ENCODE measurements around the gene METRN.

Gene METRN

DNA sequence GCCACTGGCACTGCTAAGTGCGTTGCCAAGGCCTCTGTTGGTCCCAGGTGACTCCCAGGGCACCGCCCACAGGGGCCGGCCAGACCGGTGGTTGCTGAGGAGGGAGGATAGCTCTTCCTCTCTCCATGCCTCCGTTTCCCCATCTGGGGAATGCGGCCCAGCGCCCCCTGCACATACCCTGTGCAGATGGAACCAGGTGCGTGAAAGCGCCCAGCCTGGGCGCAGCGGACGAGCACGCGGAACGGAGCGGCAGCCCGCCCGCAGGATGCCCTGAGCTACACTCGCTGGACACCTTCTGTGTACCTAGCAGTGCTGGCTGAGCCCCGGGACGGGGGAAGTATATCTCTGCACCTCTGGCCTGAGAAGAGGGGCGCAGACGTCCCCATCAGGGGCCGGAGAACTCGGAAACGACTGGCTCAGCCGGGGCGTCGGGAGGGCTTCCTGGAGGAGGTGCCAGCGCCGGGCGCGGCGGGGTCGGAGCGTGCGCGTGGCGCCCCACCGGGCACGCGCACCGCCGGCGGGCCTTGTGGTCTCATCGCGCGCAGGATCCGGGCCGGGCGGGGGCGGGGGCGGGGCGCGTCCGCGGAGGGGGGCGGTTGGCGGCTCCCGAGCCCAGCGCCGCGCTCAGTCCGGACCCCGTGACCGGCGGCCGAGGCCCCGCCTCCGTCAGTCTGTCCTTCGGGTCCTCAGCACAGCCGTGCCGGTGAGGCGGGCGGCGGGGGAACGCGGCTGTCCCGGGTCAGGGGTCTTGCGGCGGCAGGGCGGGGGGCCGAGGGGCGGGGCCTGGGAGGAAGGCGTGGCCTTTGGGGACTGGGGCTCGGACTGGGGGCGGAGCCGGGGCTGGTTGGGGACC lies 11.7 kb downstream of the METRN start, which contains the start of the genes CCDC78 and HAGHL:
CCDC78 (minus strand) TSS at position 6 of the 853 bp plus-strand sequence. CDS start 76 bp downstream, outside the sequence.
HAGHL (plus strand) TSS at position 669 of the 853 bp plus-strand sequence. CDS start 404 bp downstream, outside the sequence.
- TF ChIP-seq, protein P1, sequence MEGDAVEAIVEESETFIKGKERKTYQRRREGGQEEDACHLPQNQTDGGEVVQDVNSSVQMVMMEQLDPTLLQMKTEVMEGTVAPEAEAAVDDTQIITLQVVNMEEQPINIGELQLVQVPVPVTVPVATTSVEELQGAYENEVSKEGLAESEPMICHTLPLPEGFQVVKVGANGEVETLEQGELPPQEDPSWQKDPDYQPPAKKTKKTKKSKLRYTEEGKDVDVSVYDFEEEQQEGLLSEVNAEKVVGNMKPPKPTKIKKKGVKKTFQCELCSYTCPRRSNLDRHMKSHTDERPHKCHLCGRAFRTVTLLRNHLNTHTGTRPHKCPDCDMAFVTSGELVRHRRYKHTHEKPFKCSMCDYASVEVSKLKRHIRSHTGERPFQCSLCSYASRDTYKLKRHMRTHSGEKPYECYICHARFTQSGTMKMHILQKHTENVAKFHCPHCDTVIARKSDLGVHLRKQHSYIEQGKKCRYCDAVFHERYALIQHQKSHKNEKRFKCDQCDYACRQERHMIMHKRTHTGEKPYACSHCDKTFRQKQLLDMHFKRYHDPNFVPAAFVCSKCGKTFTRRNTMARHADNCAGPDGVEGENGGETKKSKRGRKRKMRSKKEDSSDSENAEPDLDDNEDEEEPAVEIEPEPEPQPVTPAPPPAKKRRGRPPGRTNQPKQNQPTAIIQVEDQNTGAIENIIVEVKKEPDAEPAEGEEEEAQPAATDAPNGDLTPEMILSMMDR (IDR thresholded peaks at IDR 0.05; ENCODE audit: borderline replicate concordance, insufficient read depth, low read depth, low read length): no peak
- H3K4me3 ChIP-seq (ENCODE audit: low read depth, low read length): peak within 1 kb of the TSS; percentile 59

DNA sequence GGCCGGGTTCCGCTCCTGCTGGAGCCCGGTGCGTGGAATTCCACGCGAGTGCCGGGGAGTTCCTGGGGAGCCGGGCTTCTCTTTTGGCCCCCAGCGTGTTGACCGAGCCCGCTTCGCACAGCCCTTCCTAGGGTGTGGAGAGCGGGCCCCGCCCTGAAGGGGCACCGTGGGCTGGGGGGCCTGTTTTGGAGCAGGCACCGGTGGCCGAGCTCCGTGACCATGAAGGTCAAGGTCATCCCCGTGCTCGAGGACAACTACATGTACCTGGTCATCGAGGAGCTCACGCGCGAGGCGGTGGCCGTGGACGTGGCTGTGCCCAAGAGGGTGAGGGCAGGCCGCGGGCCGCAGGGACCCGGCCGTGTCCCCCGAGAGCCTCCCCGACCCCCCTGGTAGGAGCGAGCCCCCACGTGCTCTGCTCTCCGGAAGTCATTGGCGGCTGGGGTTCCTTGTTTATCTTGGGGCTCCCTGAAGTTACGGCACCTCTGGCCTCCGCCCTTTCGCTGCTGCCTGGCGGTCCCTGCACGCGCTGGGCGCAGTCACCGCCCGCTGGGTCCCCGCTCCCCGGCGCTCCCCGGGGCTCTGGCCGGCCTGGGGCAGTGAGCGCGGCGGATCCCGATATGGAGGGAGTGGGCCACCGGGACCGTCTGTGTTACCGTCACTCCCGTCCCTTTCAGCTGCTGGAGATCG lies 12.5 kb downstream of the METRN start:
- TF ChIP-seq, protein P1 (IDR thresholded peaks at IDR 0.05; ENCODE audit: borderline replicate concordance, insufficient read depth, low read depth, low read length): no peak
- peak overlapping the region; percentile 59 for H3K4me3 ChIP-seq (ENCODE audit: low read depth, low read length)

DNA sequence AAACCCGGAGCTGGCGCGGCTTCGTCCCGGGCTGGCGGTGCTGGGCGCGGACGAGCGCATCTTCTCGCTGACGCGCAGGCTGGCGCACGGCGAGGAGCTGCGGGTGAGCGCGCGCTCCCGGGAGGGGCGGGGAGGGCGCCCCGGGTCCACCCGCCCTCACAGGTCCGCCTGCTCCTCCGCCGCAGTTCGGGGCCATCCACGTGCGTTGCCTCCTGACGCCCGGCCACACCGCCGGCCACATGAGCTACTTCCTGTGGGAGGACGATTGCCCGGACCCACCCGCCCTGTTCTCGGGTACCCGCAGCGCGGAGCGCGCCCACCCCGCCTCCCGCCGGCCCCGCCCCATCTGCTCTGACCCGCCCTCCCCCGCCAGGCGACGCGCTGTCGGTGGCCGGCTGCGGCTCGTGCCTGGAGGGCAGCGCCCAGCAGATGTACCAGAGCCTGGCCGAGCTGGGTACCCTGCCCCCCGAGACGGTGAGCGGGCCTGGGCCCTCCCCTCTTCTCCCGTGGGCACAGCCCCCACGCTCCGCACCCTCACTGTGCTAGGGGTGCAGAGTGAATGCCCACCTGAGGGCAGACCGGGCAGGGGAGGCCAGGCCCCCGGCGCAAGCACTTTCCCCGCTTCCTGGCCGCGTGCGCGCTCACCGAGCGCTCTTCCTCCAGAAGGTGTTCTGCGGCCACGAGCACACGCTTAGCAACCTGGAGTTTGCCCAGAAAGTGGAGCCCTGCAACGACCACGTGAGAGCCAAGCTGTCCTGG lies 13.4 kb downstream of the METRN start:
- H3K4me3 ChIP-seq (ENCODE audit: low read depth, low read length): peak overlapping the region; percentile 59

DNA sequence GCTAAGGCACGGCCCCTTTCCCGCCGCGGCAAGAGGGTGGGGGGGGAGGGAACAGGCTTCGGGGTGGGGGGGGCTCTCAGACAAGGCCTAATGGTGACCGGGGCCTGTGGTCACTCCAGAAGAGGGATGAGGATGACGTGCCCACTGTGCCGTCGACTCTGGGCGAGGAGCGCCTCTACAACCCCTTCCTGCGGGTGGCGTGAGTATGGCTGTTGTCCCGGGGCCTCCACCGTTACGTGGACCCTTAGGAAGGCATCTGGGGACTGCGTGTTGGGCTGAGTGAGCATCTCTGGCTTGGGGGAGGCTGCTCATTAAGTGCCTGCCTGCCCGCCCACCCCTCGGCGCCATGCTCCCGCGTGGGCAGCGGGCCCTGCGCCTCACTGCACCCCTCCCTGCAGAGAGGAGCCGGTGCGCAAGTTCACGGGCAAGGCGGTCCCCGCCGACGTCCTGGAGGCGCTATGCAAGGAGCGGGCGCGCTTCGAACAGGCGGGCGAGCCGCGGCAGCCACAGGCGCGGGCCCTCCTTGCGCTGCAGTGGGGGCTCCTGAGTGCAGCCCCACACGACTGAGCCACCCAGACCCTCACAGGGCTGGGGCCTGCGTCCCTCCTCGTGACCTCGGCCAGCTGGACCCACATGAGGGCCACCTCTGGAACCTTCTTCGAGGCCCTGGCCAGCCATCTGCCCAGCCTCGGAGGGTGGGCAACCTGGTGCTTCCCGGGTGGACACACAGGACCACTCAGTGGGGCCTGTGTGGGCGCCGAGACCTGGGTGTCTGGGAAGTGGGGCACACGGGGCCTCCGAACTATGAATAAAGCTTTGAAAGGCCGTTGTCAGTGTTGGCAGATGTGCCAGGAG lies 14.2 kb downstream of the METRN start:
- peak overlapping the region; percentile 59 for H3K4me3 ChIP-seq (ENCODE audit: low read depth, low read length)
- TF ChIP-seq, protein P1 (IDR thresholded peaks at IDR 0.05; ENCODE audit: borderline replicate concordance, insufficient read depth, low read depth, low read length): no peak

More for the DNA sequence above, 13.4 kb downstream of the METRN start:
- TF ChIP-seq, protein P1 (IDR thresholded peaks at IDR 0.05; ENCODE audit: borderline replicate concordance, insufficient read depth, low read depth, low read length): no peak

DNA sequence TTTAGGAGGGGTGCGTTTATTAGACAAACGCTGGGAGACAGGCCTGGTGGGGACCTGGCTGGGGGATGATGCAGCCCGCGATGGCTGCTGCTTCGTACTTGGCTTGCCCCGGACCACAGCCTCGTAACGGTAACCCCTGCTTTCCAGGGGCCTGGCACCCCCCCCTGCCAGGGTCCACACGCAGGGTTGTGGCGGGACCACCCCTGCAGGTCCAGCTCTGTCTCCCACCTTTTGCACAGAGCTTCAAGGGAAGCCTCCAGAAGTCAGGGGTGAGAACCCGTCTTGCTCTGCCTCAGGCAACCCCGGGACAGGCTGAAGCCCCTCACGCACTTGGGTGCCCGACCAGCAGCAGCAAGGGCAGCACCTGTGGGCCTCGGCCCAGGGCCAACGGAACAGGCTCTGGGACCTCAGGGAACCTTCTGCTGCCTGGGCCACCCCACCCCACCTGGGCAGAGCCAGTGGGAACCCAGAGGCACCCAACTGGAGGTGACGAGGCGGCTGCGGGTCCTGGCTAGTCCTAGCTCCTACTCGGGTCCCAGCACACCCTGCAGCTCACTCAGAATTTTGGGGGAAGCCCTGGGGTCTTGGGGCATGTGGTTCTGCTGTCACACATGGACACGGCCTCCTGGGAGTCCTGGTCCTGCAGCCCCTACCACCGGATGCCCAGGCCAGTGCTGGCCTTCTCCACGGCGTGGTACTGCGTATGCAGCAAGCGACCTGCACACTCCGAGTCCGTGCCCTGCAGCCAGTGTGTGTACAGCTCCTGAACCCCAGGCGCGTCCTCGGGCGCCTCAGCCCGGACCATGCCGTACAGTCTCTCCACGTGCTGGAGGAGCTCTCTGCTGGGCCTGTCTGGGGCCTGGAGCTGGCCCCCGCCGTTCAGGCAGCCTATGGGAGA lies 15.1 kb downstream of the METRN start:
- TF ChIP-seq, protein P1 (IDR thresholded peaks at IDR 0.05; ENCODE audit: borderline replicate concordance, insufficient read depth, low read depth, low read length): no peak
- no peak overlapping the region for H3K4me3 ChIP-seq (ENCODE audit: low read depth, low read length)

Measured in GM12875 (cell line).